ENCODE measurements around the gene OCRL.
A peak's percentile ranks its signal among the peaks of the same experiment; 100 is the strongest.

OCRL gene

GRCh38 chrX:129593137-129593536 is 53.1 kb downstream of the OCRL start:
- DNase-seq, result no peak

DNA sequence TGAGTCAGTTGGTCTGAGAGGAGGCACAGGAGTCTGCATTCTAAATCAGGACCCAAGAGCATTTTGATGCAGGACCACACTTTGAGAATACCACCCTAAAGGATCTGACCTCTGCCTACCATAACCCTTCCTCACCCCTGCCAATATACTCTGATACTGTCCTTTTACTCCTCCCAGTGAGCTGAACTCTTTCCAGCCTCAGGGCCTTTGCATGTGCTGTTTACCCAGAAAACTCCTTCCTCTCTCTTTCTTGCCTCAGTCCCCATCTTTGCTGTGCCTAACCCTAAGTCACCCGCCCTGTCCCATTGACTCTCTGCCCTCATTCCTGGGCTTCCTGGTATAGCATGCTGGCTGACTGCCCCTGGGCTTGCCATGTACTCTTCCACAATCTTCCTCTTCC is 54.7 kb downstream of the OCRL start:
- no peak for DNase-seq

DNA sequence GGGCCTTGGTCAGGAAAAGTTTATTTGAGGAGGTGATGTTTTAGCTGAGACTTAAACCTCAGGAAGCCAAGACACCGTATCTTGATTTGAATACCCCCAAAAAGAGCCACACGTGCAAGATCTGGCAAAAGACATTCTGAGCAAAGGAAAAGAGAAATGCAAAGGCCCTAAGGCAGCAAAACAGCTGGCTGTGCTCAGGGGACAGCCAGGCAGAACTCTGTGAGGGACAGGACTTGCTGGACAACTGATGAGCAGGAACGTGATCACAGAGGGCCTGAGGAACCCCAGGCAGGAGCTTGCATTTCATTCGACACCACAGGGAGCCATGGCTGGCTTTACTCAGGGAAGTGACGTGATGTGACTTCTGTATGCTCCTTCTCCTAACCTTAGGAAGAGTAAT is 56.0 kb downstream of the OCRL start:
- DNase-seq, result no peak

GRCh38 chrX:129597905-129598304 is 57.8 kb downstream of the OCRL start:
- DNase-seq, result no peak

DNA sequence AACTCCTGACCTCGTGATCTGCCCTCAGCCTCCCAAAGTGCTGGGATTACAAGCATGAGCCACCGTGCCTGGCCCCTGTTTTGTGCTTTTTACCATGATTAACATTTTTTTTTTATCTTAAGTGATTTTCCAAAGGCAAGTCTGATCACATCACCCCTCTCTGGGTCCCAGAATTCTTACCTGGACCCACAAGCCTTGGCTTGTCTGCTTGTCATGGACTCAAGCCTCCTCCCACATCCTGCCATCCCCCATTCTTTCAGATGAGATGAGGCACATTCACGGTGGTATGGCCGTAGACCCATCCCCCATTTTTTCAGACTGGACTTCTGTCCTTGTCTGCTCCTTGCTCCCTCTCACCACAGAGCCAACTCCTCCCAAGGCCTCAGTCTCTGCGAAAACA is 59.4 kb downstream of the OCRL start:
- DNase-seq, result no peak

DNA sequence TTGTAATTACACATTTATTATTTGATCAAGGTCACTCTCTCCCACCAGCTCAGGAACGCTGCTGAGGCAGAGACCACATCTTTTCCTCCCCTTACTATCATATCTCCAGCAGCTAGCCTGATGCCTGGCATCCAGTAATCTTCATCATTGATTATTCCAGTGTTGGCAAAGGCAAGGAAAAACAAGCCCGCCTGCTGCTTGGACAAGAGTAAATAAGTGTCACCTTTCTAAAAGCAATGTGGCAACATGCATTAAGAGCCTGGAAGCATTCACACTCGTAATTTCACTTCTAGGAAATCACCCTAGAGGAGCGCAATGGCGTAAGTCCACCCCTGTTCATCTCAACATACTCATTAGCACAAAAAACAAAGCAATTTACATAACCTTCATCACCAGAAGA is 59.9 kb downstream of the OCRL start:
- no peak for DNase-seq

- no peak for DNase-seq
These were observed 60.9 kb downstream of the OCRL start for GRCh38 chrX:129600981-129601424.

GRCh38 chrX:129606918-129607317 is 66.9 kb downstream of the OCRL start:
- DNase-seq, result peak; percentile 53

GRCh38 chrX:129608496-129608895 is 68.4 kb downstream of the OCRL start:
- DNase-seq, result no peak

DNA sequence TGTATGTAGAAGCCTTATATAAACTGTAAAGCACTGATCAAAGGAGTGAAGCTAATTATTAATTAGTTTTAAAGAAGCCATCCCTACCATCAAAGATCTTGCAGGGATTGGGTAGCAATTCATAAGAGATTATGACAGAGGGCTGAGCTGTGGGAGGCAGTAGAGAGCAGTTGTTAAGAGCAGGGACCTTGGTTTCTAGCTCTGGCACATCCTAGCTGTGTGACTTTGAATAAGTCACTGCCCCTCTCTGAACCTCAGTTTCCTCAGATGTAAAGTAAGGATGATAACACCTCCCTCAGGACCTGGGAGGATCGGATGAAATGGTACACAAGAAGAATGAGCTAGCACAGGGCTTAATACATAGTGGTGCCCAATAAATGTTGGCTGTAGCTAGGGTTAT is 69.3 kb downstream of the OCRL start:
- DNase-seq, result no peak

DNA sequence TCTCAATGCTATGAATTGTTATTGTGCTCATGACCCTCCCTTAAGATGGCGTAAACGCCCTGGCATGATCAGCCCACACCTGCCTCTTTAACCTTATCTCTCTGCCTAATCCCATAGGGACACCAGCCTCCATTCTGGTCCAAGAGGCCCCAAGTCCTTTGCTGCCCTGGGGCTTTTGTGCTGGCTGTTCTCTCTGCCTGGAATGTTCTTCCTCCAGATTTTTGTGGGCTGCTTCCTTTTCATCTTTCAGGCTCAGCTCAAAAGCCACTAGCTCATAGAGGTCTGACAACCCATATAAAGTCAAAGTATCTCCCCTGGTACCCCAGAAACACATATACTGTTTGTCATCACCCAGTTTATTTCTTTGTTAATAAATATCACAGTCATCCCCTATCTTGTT is 72.3 kb downstream of the OCRL start:
- DNase-seq, result no peak

DNA sequence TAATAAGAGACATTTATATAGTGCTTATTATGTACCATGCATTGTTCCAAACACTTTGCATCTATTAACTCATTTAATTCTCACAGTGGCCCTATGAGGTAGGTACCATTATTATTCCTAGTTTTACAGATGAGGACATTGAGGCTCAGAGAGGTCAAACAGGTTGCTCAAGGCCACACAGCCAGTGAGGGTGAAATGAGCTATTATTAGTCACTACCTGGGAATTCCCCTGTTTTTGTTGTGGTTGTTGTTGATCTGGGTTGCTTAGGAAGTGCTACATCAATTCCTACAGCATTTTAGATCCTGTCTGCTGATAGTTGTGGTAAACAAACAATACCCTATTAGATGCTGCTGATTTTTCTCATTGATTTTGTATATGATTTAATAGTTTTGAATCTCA is 73.5 kb downstream of the OCRL start:
- no peak for DNase-seq

- no peak for DNase-seq
These were observed 74.6 kb downstream of the OCRL start for GRCh38 chrX:129614481-129615255.

DNA sequence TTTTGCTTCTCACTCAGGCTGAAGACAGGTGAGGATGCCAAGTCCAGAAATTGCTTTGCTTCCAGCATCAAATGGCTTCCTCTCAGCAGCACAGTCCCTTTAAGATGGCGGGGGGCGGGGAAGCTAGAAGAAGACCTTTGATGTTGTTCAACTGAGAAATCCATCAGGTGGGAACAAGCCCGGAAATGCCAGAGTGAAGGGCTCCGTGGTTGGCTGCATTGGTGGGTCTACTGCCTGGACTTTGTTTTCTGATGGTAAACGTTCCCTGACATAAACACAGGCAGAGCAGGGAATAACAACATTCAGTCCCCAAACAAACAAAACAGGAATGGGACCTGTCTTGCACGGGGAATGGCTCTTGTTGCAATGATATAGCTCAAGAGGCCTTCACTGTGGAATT is 77.4 kb downstream of the OCRL start:
- no peak for DNase-seq

- no peak for DNase-seq
These were observed 78.9 kb downstream of the OCRL start for GRCh38 chrX:129618997-129619396.

DNA sequence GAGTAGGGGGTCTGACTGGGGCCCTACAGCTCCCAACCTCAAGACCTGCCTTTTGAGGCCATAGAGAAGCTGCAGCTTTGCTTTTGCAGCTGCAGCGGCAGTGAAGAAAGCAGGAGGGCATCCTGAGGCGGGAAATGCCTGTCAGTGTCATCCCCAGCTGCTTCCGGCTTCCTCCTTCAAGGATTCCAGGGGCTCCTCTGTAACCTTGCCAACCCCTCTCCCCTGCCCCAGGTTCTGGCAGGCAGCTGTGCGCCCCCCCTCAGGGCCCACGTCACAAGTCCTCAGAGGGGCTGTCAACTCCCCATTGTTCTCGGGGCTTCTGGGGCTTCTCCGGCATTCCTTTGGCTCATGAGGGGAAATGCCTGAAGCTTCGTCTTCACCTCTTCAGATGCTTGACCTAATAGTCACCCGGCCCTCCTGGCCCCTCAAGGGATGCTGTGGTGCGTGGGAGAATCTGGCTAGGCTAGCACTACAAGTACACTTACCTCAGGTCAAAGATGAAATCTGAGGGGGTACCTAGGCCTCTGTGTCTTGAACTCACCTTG is 82.8 kb downstream of the OCRL start:
- DNase-seq, result no peak

DNA sequence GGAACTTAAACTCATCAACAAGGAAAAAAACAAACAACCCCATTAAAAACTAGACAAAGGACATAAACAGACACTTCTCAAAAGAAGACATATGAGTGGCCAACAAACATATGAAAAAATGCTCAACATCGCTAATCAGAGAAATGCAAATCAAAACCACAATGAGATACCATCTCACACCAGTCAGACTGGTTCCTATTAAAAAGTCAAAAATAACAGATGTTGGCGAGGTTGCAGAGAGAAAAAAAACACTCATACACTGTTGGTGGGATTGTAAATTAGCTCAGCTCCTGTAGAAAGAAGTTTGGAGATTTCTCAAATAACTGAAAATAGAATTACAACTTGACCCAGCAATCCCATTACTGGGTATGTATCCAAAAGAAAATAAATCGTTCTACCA is 86.0 kb downstream of the OCRL start:
- no peak for DNase-seq

DNA sequence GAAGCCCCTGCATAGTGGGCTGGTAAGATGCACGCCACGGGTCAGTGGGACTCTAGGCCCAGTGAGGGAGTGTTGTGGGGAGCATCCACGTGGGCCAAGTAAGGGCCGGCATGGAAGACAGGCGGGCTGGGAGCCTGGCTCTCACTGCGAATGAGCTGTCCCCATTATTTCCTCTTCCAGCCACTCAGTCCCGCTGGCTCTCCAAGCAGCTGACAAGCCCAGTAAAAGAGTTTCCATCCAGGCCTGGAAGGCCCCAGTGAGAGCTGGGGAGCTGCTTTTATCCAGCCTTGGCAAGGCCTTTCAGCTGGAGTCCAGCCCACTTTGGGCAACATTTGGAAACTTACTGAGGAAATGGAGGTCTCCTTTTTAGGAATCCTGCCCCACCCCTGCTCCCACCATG is 89.8 kb downstream of the OCRL start:
- DNase-seq, result no peak

DNA sequence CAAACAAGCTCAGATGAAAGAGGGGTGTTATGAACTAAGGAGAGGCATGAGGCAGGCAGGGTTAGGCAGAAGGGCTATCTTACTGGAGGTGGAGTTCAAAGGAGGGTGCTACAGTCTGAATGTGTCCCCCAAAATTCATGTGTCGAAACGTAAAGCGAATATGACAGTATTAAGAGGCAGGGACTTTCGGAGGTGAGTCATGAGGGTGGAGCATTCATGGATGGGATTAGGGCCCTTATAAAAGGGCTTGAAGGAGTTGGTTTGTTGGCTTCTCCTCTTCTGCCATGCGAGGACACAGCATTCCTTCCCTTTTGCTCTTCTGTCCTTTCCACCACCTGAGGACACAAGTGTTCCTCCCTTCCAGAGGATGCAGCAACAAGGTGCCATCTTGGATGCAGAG is 91.8 kb downstream of the OCRL start:
- no peak for DNase-seq

DNA sequence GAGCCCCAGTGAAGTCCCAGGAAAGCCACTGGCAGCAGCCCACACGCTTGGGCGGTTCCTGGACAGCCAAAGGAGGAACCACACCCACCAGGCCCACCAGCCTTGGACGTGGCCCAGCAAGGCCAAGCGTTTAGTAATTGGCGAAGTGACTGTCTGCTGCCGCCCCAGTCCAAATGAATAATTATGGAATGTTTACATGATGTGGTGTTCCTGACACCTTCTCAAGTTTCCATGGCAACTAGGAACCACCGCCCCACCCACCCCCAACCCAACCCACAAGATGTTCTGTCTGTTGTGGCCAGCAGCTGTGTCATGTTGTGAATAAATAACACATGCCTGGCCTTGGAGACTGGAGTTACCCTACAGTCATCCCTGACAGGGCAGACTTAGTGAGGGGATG is 92.4 kb downstream of the OCRL start:
- DNase-seq, result no peak

GRCh38 chrX:129634541-129634940 is 94.5 kb downstream of the OCRL start:
- DNase-seq, result no peak

- DNase-seq, result no peak
These were observed 96.2 kb downstream of the OCRL start for GRCh38 chrX:129636175-129636681.

DNA sequence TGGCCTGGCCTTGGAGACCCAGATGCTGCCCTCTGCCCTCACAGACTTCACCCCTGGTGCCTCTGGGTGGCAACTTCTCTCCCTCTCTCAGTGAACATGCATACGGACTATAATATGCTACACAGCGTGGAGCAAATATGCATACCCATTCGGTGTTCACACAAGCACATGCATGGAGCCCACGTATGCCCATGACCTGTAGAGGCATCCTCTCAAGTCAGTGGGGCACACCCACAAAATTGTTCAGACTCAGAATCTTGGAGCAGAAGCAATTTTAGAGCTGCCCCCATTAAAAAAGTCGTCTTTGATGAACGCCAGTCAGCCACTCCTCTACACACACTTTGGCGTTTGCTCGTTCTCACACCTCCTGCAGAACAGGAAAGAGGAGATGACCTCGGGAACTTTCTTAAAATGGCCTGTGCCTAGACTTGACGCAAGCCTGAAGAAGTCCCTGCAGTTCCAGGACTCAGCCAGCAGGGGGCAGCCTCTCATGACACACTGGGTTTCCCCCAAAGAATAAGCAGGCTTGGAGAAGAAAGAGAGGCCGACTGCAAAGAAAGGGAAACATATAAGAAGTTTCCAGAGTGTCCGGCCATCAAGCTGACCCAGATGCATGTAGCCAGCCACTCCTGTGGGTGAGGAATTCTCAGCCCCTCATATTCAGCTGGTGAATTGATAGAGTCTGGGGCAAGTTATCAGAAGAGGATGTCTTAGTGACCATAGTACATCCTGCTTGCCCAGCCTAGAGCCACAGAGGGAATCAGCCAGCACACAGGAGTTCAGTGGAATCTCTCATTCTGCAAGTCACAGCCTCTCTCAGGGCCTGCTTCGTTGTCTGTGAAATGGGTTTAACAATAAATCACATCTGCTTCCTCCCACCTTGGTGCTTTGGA is 97.4 kb downstream of the OCRL start:
- DNase-seq, result peak; percentile 69

- DNase-seq, result no peak
These were observed 98.9 kb downstream of the OCRL start for GRCh38 chrX:129638917-129639316.
